HEK293 (cell line): ENCODE results near the gene RBM26.

ENCODE experiments used
- MYNN ChIP-seq: fragments of 450-650 bp; formaldehyde crosslinking; IDR thresholded peaks from 2 replicates; pipeline ENCODE4 v1.5.1; 2016; ENCODE audit warnings: missing biosample characterization, missing genetic modification characterization, borderline replicate concordance
- MZF1 ChIP-seq: fragments of 450-650 bp; formaldehyde crosslinking; IDR thresholded peaks from 2 replicates; pipeline ENCODE4 v1.5.1; 2017; ENCODE audit warnings: missing biosample characterization, missing genetic modification characterization, borderline replicate concordance
- ZNF274 ChIP-seq, 2 experiments: fragments of 200-500 bp in 1 of 2; fragments of 450-650 bp in 1 of 2; sonication (Bioruptor generic) in 1 of 2; formaldehyde crosslinking in 1 of 2; IDR thresholded peaks; 2 replicates each; pipeline versions ENCODE4 v1.5.1 to v1.6.1; 2014 to 2016; ENCODE audit warnings: borderline replicate concordance in 1 of 2, inconsistent platforms in 1 of 2, low read length in 1 of 2, missing biosample characterization in 1 of 2, missing genetic modification characterization in 1 of 2
- ZNF501 ChIP-seq: fragments of 450-650 bp; formaldehyde crosslinking; IDR thresholded peaks from 2 replicates; pipeline ENCODE4 v1.5.1; 2016; ENCODE audit warnings: missing biosample characterization, missing genetic modification characterization
- ZNF555 ChIP-seq: fragments of 450-650 bp; formaldehyde crosslinking; conservative IDR thresholded peaks from 2 replicates; pipeline ENCODE4 v1.5.1; 2017; ENCODE audit warnings: missing biosample characterization, mild to moderate bottlenecking, missing genetic modification characterization, inconsistent platforms
- ZNF561 ChIP-seq: fragments of 450-650 bp; IDR thresholded peaks from 2 replicates; pipeline ENCODE4 v1.5.1; 2018; ENCODE audit warnings: missing biosample characterization, missing genetic modification characterization, borderline replicate concordance
- ZNF785 ChIP-seq: fragments of 450-650 bp; formaldehyde crosslinking; IDR thresholded peaks from 2 replicates; pipeline ENCODE4 v1.5.1; 2016; ENCODE audit warnings: missing biosample characterization, missing genetic modification characterization
- TF ChIP-seq, protein P1 (sequence below): fragments of 450-650 bp; formaldehyde crosslinking; IDR thresholded peaks from 2 replicates; pipeline ENCODE4 v1.5.1; 2016; ENCODE audit warnings: missing biosample characterization, missing genetic modification characterization

DNA sequence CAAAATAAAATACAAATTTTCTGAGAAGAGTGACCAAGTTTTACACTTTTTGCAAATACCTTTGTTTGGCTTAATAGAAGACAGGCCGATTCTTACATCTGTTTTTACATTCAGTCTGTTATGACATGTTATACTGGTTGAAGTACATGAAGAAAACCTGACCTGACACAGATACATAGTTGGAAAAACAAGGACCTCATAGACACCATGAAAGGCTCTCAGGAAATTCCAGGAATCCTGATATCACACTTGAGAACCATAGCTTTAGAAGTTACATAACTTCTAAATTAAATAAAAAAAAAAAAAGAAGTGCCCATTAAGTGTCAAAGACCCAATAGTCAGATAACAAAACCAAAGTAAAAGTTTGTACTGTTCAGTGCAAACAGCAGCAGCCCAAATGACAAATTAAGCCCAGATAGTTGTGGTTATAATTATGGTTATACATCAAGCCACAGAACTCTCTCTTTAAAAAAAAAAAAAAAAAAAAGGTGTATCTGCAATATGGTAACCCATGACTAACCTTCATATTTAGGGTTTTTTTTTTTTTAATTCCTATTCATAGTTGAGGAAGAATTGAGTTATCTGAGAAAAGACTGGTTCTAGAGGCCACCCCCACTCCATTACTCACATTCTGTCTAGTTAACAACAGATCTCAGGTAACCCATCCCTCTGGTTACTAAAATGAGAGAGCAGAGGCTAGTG lies 19.8 kb downstream of the RBM26 start:
- TF ChIP-seq MYNN (tag by site-specific recombination) (no peak), ZNF555 (tag by site-specific recombination) (no peak), ZNF274 (IDR thresholded peaks at IDR 0.05; ENCODE audit: low read length) (no peak), ZNF274 (tag by site-specific recombination; IDR thresholded peaks at IDR 0.05; ENCODE audit: borderline replicate concordance) (no peak), ZNF785 (tag by site-specific recombination) (no peak), ZNF501 (no peak), ZNF561 (no peak), MZF1 (tag by site-specific recombination) (no peak)
- TF ChIP-seq, protein P1, sequence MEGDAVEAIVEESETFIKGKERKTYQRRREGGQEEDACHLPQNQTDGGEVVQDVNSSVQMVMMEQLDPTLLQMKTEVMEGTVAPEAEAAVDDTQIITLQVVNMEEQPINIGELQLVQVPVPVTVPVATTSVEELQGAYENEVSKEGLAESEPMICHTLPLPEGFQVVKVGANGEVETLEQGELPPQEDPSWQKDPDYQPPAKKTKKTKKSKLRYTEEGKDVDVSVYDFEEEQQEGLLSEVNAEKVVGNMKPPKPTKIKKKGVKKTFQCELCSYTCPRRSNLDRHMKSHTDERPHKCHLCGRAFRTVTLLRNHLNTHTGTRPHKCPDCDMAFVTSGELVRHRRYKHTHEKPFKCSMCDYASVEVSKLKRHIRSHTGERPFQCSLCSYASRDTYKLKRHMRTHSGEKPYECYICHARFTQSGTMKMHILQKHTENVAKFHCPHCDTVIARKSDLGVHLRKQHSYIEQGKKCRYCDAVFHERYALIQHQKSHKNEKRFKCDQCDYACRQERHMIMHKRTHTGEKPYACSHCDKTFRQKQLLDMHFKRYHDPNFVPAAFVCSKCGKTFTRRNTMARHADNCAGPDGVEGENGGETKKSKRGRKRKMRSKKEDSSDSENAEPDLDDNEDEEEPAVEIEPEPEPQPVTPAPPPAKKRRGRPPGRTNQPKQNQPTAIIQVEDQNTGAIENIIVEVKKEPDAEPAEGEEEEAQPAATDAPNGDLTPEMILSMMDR: no peak
